Neural cell (in vitro differentiated cells): ENCODE results near the gene BRD3OS.

Experiments
- CTCF ChIP-seq: fragments of 450-650 bp; IDR thresholded peaks from 2 replicates; pipeline ENCODE4 v1.5.1; 2014; ENCODE audit warnings: antibody characterized with exemption, mild to moderate bottlenecking, moderate library complexity; ENCODE audit not compliant: poor library complexity, severe bottlenecking
- EP300 ChIP-seq: fragments of 450-650 bp; conservative IDR thresholded peaks from 2 replicates; pipeline ENCODE4 v1.6.1; 2014; ENCODE audit warnings: antibody characterized with exemption, mild to moderate bottlenecking, moderate library complexity; ENCODE audit not compliant: poor library complexity, severe bottlenecking
- EZH2 ChIP-seq: fragments of 200-600, 300-800 bp; shearing (Covaris generic), sonication (generic); IDR thresholded peaks from 2 replicates; pipeline ENCODE4 v1.6.1; 2014; ENCODE audit warnings: antibody characterized with exemption, low read length, borderline replicate concordance, mild to moderate bottlenecking; ENCODE audit not compliant: insufficient read depth, poor library complexity, severe bottlenecking
- MXI1 ChIP-seq: fragments of 450-650 bp; conservative IDR thresholded peaks from 2 replicates; pipeline ENCODE4 v1.6.1; 2014; ENCODE audit warnings: antibody characterized with exemption, mild to moderate bottlenecking; ENCODE audit not compliant: poor library complexity, severe bottlenecking
- POLR2AphosphoS5 ChIP-seq: IDR thresholded peaks from 2 replicates; pipeline ENCODE4 v1.6.1; 2012
- RAD21 ChIP-seq: fragments of 450-650 bp; conservative IDR thresholded peaks from 2 replicates; pipeline ENCODE4 v1.6.1; 2014; ENCODE audit warnings: antibody characterized with exemption, mild to moderate bottlenecking, moderate library complexity
- REST ChIP-seq: IDR thresholded peaks from 2 replicates; pipeline ENCODE4 v1.6.1; 2012; ENCODE audit warnings: borderline replicate concordance
- SMC3 ChIP-seq: fragments of 450-650 bp; conservative IDR thresholded peaks from 2 replicates; pipeline ENCODE4 v1.6.1; 2014; ENCODE audit warnings: antibody characterized with exemption, mild to moderate bottlenecking, moderate library complexity; ENCODE audit not compliant: poor library complexity
- TAF1 ChIP-seq: IDR thresholded peaks from 2 replicates; pipeline ENCODE4 v1.6.1; 2012; ENCODE audit warnings: low read depth

- TF ChIP-seq RAD21 (no peak), CTCF (no peak), EP300 (no peak), EZH2 (no peak), TAF1 (no peak), POLR2AphosphoS5 (no peak), REST (no peak), MXI1 (no peak), SMC3 (no peak)
Observed at GRCh38 chr9:134044944-134045343, 19.7 kb downstream of the BRD3OS start.
